Measurements from ENCODE around the gene BCL7A. TPM values are rescaled to one million over a fixed set of nuclear protein-coding genes. Genes with fewer than 3 reads are reported as not detected.

BCL7A gene
- total and polyA plus RNA-seq, 2 donors (not counting 1 experiment from before 2014, with no cell fraction given): 71.0 to 75.9 TPM

GRCh38 chr12:122030424-122031035 is 8.8 kb downstream of the BCL7A start:
- Histone ChIP-seq H3K27ac (ENCODE audit: low read length in 2 of 2) (peak overlapping the region; percentile 15 to 70), H4K20me1 (ENCODE audit: control insufficient read depth, insufficient read depth, low read length, poor library complexity, severe bottlenecking) (peaks cover 88% of the 10 kb centered on the region), H3K4me1 (ENCODE audit: control insufficient read depth in 2 of 2, insufficient read depth in 2 of 2, low read length in 2 of 2) (peaks cover 58 to 77% of the 10 kb centered on the region in 2 donors), H3K9me3 (ENCODE audit: control extremely low read depth in 1 of 3, control insufficient read depth in 2 of 3, insufficient read depth in 1 of 3, low read length in 2 of 3) (peaks cover 0 to 5% (median 0%) of the 10 kb centered on the region in 3 donors), H3K9ac (ENCODE audit: low read length) (no peak overlapping the region), H3K36me3 (replicated peaks in 1 of 2; ENCODE audit: control extremely low read depth in 1 of 2, control insufficient read depth in 1 of 2, extremely low read depth in 1 of 2, insufficient read depth in 2 of 2, low read length in 1 of 2) (peaks cover 1 to 22% of the 10 kb centered on the region in 2 experiments), H3K4me2 (replicated peaks; ENCODE audit: low read depth, low read length, poor library complexity, severe bottlenecking) (peak overlapping the region; percentile 56), H2AFZ (ENCODE audit: insufficient read depth, low read depth, low read length, poor library complexity, severe bottlenecking) (no peak overlapping the region), H3K79me2 (ENCODE audit: control insufficient read depth, insufficient read depth, low read length) (peaks cover 96% of the 10 kb centered on the region), H3K4me3 (ENCODE audit: control extremely low read depth in 1 of 5, extremely low read depth in 1 of 5, insufficient read depth in 1 of 5, low read depth in 2 of 5, low read length in 4 of 5) (no peak overlapping the region), H3K27me3 (replicated peaks in 1 of 4; ENCODE audit: control extremely low read depth in 1 of 4, control insufficient read depth in 3 of 4, insufficient read depth in 4 of 4, low read length in 3 of 4) (no peaks in the 10 kb centered on the region)
- CTCF ChIA-PET: interaction anchor here (0.5 to 4.0 kb wide), 7 partner anchors 12 to 137 kb away, joined by 3 to 18 read pairs (median 4); partner anchors contain the start of gene CFAP251
- 47% methylated on average over 3 of the region's 13 CpGs for WGBS (ENCODE audit: insufficient coverage)
- Mint-ChIP-seq H3K27ac (peak overlapping the region; percentile 85), H3K27me3 (no peaks in the 10 kb centered on the region), H3K9me3 (ENCODE audit: insufficient read depth) (no peaks in the 10 kb centered on the region), H3K4me3 (peak overlapping the region; percentile 85), H3K4me1 (peaks cover 65% of the 10 kb centered on the region)
- ATAC-seq (ENCODE audit: low read depth): peak; percentile 18
- POLR2A ChIA-PET: interaction anchor here (1.3 kb wide), 1 partner anchor 10 kb away, joined by 3 read pairs; no protein-coding TSS in a partner anchor
- intact Hi-C loops (cut with micrococcal nuclease): loop anchor here (5.0 kb wide), 1 partner anchor 73 kb away; no protein-coding TSS in a partner anchor
- TF ChIP-seq CTCF (IDR thresholded peaks at IDR 0.05) (no peak), EZH2 (IDR thresholded peaks at IDR 0.05; ENCODE audit: borderline replicate concordance, insufficient read depth, low read depth, low read length, poor library complexity, severe bottlenecking) (no peak)
- peak; percentile 56 for DNase-seq

All from B cell (primary cell).